GM21423 (cell line): Measurements from ENCODE around the gene SKI.
"Not testable (repeated sequence)": the region's sequence is repeated elsewhere in the genome, so short reads cannot be mapped to it uniquely, and the experiment has no call there.

Source experiments
- ATAC-seq: cut with Tn5 transposase; IDR thresholded peaks from one replicate; pipeline ENCODE4 v1.9.1; 2021; ENCODE audit warnings: mild to moderate bottlenecking, moderate library complexity; ENCODE audit not compliant: unreplicated experiment

SKI gene

GRCh38 chr1:2241820-2242219 lies 13.7 kb downstream of the SKI start:
- ATAC-seq, result no peak

- ATAC-seq, result no peak
Observed at GRCh38 chr1:2242814-2243725, 15.0 kb downstream of the SKI start.

GRCh38 chr1:2247045-2247394 lies 18.9 kb downstream of the SKI start:
- ATAC-seq, result not testable (repeated sequence)

GRCh38 chr1:2247760-2248126 lies 19.6 kb downstream of the SKI start:
- no peak for ATAC-seq

GRCh38 chr1:2248127-2248826 lies 20.2 kb downstream of the SKI start:
- no peak for ATAC-seq

- no peak for ATAC-seq
Observed at GRCh38 chr1:2248854-2249558, 20.9 kb downstream of the SKI start.

GRCh38 chr1:2249559-2249906 lies 21.4 kb downstream of the SKI start:
- no peak for ATAC-seq

- no peak for ATAC-seq
Observed at GRCh38 chr1:2250721-2251281, 22.7 kb downstream of the SKI start.

GRCh38 chr1:2251363-2251762 lies 23.2 kb downstream of the SKI start:
- ATAC-seq, result no peak

GRCh38 chr1:2251786-2252185 lies 23.7 kb downstream of the SKI start:
- ATAC-seq, result no peak

GRCh38 chr1:2252423-2252822 lies 24.3 kb downstream of the SKI start:
- ATAC-seq, result no peak

- no peak for ATAC-seq
Observed at GRCh38 chr1:2253036-2253796, 25.1 kb downstream of the SKI start.

- no peak for ATAC-seq
Observed at GRCh38 chr1:2253797-2254480, 25.8 kb downstream of the SKI start.

GRCh38 chr1:2255047-2255419 lies 26.9 kb downstream of the SKI start:
- no peak for ATAC-seq

- ATAC-seq, result peak; percentile 49
Observed at GRCh38 chr1:2255420-2256369, 27.6 kb downstream of the SKI start.

- ATAC-seq, result no peak
Observed at GRCh38 chr1:2256435-2257244, 28.5 kb downstream of the SKI start.

- no peak for ATAC-seq
Observed at GRCh38 chr1:2257245-2257627, 29.1 kb downstream of the SKI start.

- ATAC-seq, result no peak
Observed at GRCh38 chr1:2258122-2258681, 30.1 kb downstream of the SKI start.
